A549 (cell line): Measurements from ENCODE around the gene DAD1.

Source experiments
- CHD2 ChIP-seq: fragments of 150-350 bp; IDR thresholded peaks from 2 replicates; pipeline ENCODE4 v1.6.1; 2014; ENCODE audit warnings: low read length; ENCODE audit not compliant: partially characterized antibody
- CTCF ChIP-seq: fragments of >200 bp; sonication (Bioruptor Twin); formaldehyde crosslinking; IDR thresholded peaks from 3 replicates; pipeline ENCODE4 v1.5.1; 2016
- ELK1 ChIP-seq: fragments of 150-350 bp; IDR thresholded peaks from 2 replicates; pipeline ENCODE4 v1.6.1; 2014; ENCODE audit warnings: low read depth, mild to moderate bottlenecking, low read length
- HOXB13 ChIP-seq: fragments of 250-450 bp; sonication (Bioruptor Pico); IDR thresholded peaks from 2 replicates; pipeline ENCODE4 v1.5.0; 2020; ENCODE audit warnings: low read depth, mild to moderate bottlenecking, moderate library complexity
- HOXB5 ChIP-seq: fragments of 250-450 bp; sonication (Bioruptor Pico); IDR thresholded peaks from 2 replicates; pipeline ENCODE4 v1.5.0; 2020; ENCODE audit warnings: mild to moderate bottlenecking, moderate library complexity
- JUN ChIP-seq, 2 experiments: fragments of >200 bp; sonication (Bioruptor Twin); formaldehyde crosslinking; IDR thresholded peaks; 2 replicates in 1 of 2; 3 replicates in 1 of 2; pipeline ENCODE4 v1.6.1; 2016 to 2017
- MAFK ChIP-seq: fragments of 450-650 bp; IDR thresholded peaks from 2 replicates; pipeline ENCODE4 v1.6.1; 2014; ENCODE audit not compliant: partially characterized antibody
- MYC ChIP-seq: IDR thresholded peaks from 2 replicates; pipeline ENCODE4 v1.6.1; 2012; ENCODE audit warnings: mild to moderate bottlenecking, inconsistent platforms, low read length, improper control_type of control experiment, borderline replicate concordance
- POLR2A ChIP-seq: IDR thresholded peaks from 2 replicates; pipeline ENCODE4 v1.6.1; 2012; ENCODE audit warnings: mild to moderate bottlenecking, low read length
- POLR2AphosphoS2 ChIP-seq: conservative IDR thresholded peaks from 2 replicates; pipeline ENCODE4 v1.6.1; 2012; ENCODE audit warnings: low read length, improper control_type of control experiment, inconsistent platforms
- RAD21 ChIP-seq, 2 experiments: fragments of >200 bp in 1 of 2; sonication (Bioruptor Twin) in 1 of 2; formaldehyde crosslinking in 1 of 2; IDR thresholded peaks in 1 of 2; conservative IDR thresholded peaks in 1 of 2; 2 replicates in 1 of 2; 3 replicates in 1 of 2; pipeline ENCODE4 v1.6.1; 2012 to 2018; ENCODE audit warnings: inconsistent platforms in 1 of 2
- SMC3 ChIP-seq: fragments of >200 bp; sonication (Bioruptor Twin); formaldehyde crosslinking; IDR thresholded peaks from 3 replicates; pipeline ENCODE4 v1.6.1; 2018; ENCODE audit warnings: inconsistent platforms
- ZC3H11A ChIP-seq: fragments of 450-650 bp; IDR thresholded peaks from 2 replicates; pipeline ENCODE4 v1.6.1; 2014; ENCODE audit warnings: antibody characterized with exemption, mild to moderate bottlenecking

GRCh38 chr14:22627506-22628263, 38.7 kb upstream of the DAD1 start:
- TF ChIP-seq MAFK, result no peak
- TF ChIP-seq CTCF, result no peak
- no peak for TF ChIP-seq POLR2A
- TF ChIP-seq JUN (IDR thresholded peaks at IDR 0.05), result no peak
- no peak for TF ChIP-seq CHD2
- TF ChIP-seq MYC, result no peak
- no peak for TF ChIP-seq ELK1
- TF ChIP-seq HOXB5 (CRISPR knock-in tag), result no peak
- TF ChIP-seq ZC3H11A, result no peak
- TF ChIP-seq HOXB13 (CRISPR knock-in tag), result no peak
- no peak for TF ChIP-seq POLR2AphosphoS2
- TF ChIP-seq SMC3, result no peak
- TF ChIP-seq RAD21 (conservative IDR thresholded peaks at IDR 0.05 in 1 of 2, IDR thresholded peaks at IDR 0.05 in 1 of 2), result no peak
